HL-60 (cell line): ENCODE data around the gene FBLN7.

Experiments used
- CTCF ChIP-seq: IDR thresholded peaks from one replicate; pipeline ENCODE4 v1.5.1; 2011; ENCODE audit warnings: low read length, control low read depth, inconsistent platforms; ENCODE audit not compliant: insufficient read depth
- POLR2AphosphoS5 ChIP-seq: IDR thresholded peaks from 2 replicates; pipeline ENCODE4 v1.6.1; 2012; ENCODE audit warnings: low read depth
- REST ChIP-seq: IDR thresholded peaks from 2 replicates; pipeline ENCODE4 v1.6.1; 2012; ENCODE audit warnings: low read depth; ENCODE audit not compliant: insufficient replicate concordance

GRCh38 chr2:112195167-112195766, 57.1 kb downstream of the FBLN7 start:
- TF ChIP-seq REST, result no peak
- no peak for TF ChIP-seq CTCF
- TF ChIP-seq POLR2AphosphoS5, result no peak
